GM19043 (cell line): Measurements from ENCODE around the gene ZBTB7C.

Source experiments
- ATAC-seq: cut with Tn5 transposase; IDR thresholded peaks from one replicate; pipeline ENCODE4 v1.9.1; 2021; ENCODE audit warnings: low read depth; ENCODE audit not compliant: unreplicated experiment

Gene ZBTB7C

GRCh38 chr18:48393170-48393569, 16.0 kb downstream of the ZBTB7C start:
- ATAC-seq, result no peak

GRCh38 chr18:48392268-48392667, 16.9 kb downstream of the ZBTB7C start:
- no peak for ATAC-seq

GRCh38 chr18:48391868-48392267, 17.3 kb downstream of the ZBTB7C start:
- no peak for ATAC-seq

- no peak for ATAC-seq
Measured at GRCh38 chr18:48390641-48391040, 18.5 kb downstream of the ZBTB7C start.

- no peak for ATAC-seq
Measured at GRCh38 chr18:48388478-48388877, 20.7 kb downstream of the ZBTB7C start.

GRCh38 chr18:48387300-48387699, 21.9 kb downstream of the ZBTB7C start:
- ATAC-seq, result no peak

- no peak for ATAC-seq
Measured at GRCh38 chr18:48385596-48385995, 23.6 kb downstream of the ZBTB7C start.

GRCh38 chr18:48376934-48377333, 32.2 kb downstream of the ZBTB7C start:
- no peak for ATAC-seq

GRCh38 chr18:48376406-48376805, 32.8 kb downstream of the ZBTB7C start:
- no peak for ATAC-seq

GRCh38 chr18:48375150-48375800, 33.9 kb downstream of the ZBTB7C start:
- no peak for ATAC-seq

GRCh38 chr18:48374423-48375149, 34.6 kb downstream of the ZBTB7C start:
- ATAC-seq, result no peak

- ATAC-seq, result no peak
Measured at GRCh38 chr18:48371854-48372602, 37.2 kb downstream of the ZBTB7C start.

- ATAC-seq, result no peak
Measured at GRCh38 chr18:48367557-48367956, 41.6 kb downstream of the ZBTB7C start.

- ATAC-seq, result no peak
Measured at GRCh38 chr18:48365965-48366364, 43.2 kb downstream of the ZBTB7C start.

GRCh38 chr18:48364146-48364545, 45.0 kb downstream of the ZBTB7C start:
- no peak for ATAC-seq

GRCh38 chr18:48363175-48363574, 46.0 kb downstream of the ZBTB7C start:
- ATAC-seq, result no peak

- no peak for ATAC-seq
Measured at GRCh38 chr18:48361801-48362200, 47.4 kb downstream of the ZBTB7C start.

- no peak for ATAC-seq
Measured at GRCh38 chr18:48360376-48361021, 48.7 kb downstream of the ZBTB7C start.

- ATAC-seq, result no peak
Measured at GRCh38 chr18:48359626-48360025, 49.6 kb downstream of the ZBTB7C start.

GRCh38 chr18:48358868-48359267, 50.3 kb downstream of the ZBTB7C start:
- ATAC-seq, result no peak
